HUES6 (cell line): ENCODE measurements around the gene AUP1.
"Not testable (repeated sequence)": the region's sequence is repeated elsewhere in the genome, so short reads cannot be mapped to it uniquely, and the experiment has no call there.

Source experiments
- H3K27ac ChIP-seq: 2 replicates; pipeline ENCODE4 v1.7.0; 2013; ENCODE audit warnings: low read depth, mild to moderate bottlenecking, low read length, inconsistent platforms
- H3K27me3 ChIP-seq: 2 replicates; pipeline ENCODE4 v1.6.1; 2013; ENCODE audit warnings: low read length; ENCODE audit not compliant: control insufficient read depth, insufficient read depth
- H3K36me3 ChIP-seq: 2 replicates; pipeline ENCODE4 v1.6.1; 2013; ENCODE audit warnings: low read length; ENCODE audit not compliant: control insufficient read depth, insufficient read depth
- H3K4me1 ChIP-seq: 2 replicates; pipeline ENCODE4 v1.6.1; 2013; ENCODE audit warnings: low read length; ENCODE audit not compliant: control insufficient read depth, insufficient read depth
- H3K4me3 ChIP-seq: 2 replicates; pipeline ENCODE4 v1.5.1; 2013; ENCODE audit warnings: low read depth, low read length
- H3K9ac ChIP-seq: one replicate; pipeline ENCODE4 v1.6.1; 2013; ENCODE audit warnings: mild to moderate bottlenecking, low read length
- H3K9me3 ChIP-seq: 2 replicates; pipeline ENCODE4 v1.6.1; 2013; ENCODE audit warnings: low read depth, low read length; ENCODE audit not compliant: control insufficient read depth, insufficient read depth

Gene AUP1

GRCh38 chr2:74567881-74568280, 38.4 kb upstream of the AUP1 start:
- no peaks in the 10 kb centered on the region for H3K9me3 ChIP-seq
- H3K4me1 ChIP-seq: no peaks in the 10 kb centered on the region
- H3K36me3 ChIP-seq: no peaks in the 10 kb centered on the region
- H3K4me3 ChIP-seq: no peak overlapping the region
- H3K9ac ChIP-seq: no peak overlapping the region
- H3K27ac ChIP-seq: no peak overlapping the region
- peaks cover 12% of the 10 kb centered on the region; the same call in 1 of the 2 replicates for H3K27me3 ChIP-seq

GRCh38 chr2:74566754-74567085, 37.2 kb upstream of the AUP1 start:
- H3K9ac ChIP-seq: no peak overlapping the region
- H3K9me3 ChIP-seq: no peaks in the 10 kb centered on the region
- no peak overlapping the region for H3K4me3 ChIP-seq
- no peak overlapping the region for H3K27ac ChIP-seq
- no peaks in the 10 kb centered on the region for H3K36me3 ChIP-seq
- peaks cover 18% of the 10 kb centered on the region for H3K27me3 ChIP-seq
- no peaks in the 10 kb centered on the region for H3K4me1 ChIP-seq

- Histone ChIP-seq H3K27me3 (peaks cover 23% of the 10 kb centered on the region), H3K4me3 (no peak overlapping the region), H3K9ac (no peak overlapping the region), H3K9me3 (no peaks in the 10 kb centered on the region), H3K27ac (no peak overlapping the region), H3K4me1 (no peaks in the 10 kb centered on the region), H3K36me3 (no peaks in the 10 kb centered on the region)
Observed at GRCh38 chr2:74566076-74566753, 36.7 kb upstream of the AUP1 start.

- Histone ChIP-seq H3K36me3 (no peaks in the 10 kb centered on the region), H3K9me3 (no peaks in the 10 kb centered on the region), H3K9ac (no peak overlapping the region), H3K27ac (no peak overlapping the region), H3K4me1 (peaks cover 9% of the 10 kb centered on the region), H3K4me3 (no peak overlapping the region), H3K27me3 (peaks cover 41% of the 10 kb centered on the region)
Observed at GRCh38 chr2:74564222-74564621, 34.7 kb upstream of the AUP1 start.

GRCh38 chr2:74562126-74562775, 32.7 kb upstream of the AUP1 start:
- Histone ChIP-seq H3K9ac (no peak overlapping the region), H3K27ac (no peak overlapping the region), H3K9me3 (no peaks in the 10 kb centered on the region), H3K4me1 (peaks cover 9% of the 10 kb centered on the region), H3K36me3 (no peaks in the 10 kb centered on the region), H3K4me3 (no peak overlapping the region), H3K27me3 (peaks cover 42% of the 10 kb centered on the region)

DNA sequence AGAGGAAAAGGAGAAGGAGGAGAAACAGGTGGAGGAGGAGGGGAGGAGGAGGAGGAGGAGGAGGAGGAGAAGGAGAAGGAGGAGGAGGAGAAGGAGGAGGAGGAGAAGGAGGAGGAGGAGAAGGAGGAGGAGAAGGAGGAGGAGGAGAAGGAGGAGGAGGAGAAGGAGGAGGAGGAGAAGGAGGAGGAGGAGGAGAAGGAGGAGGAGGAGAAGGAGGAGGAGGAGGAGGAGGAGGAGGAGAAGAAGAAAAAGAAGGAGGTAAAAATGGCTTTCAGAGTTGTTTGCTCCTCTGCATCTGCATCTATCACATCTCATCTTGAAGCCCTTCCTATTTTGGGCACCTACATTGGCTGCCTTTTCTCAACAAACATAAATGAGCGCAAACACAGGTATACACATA, 31.5 kb upstream of the AUP1 start:
- not testable (repeated sequence) for H3K36me3 ChIP-seq, H3K9me3 ChIP-seq, H3K27ac ChIP-seq, H3K4me1 ChIP-seq, H3K4me3 ChIP-seq, H3K9ac ChIP-seq
- H3K27me3 ChIP-seq: peaks cover 50% of the 10 kb centered on the region

GRCh38 chr2:74560591-74560990, 31.1 kb upstream of the AUP1 start:
- Histone ChIP-seq H3K9ac (no peak overlapping the region), H3K27ac (no peak overlapping the region), H3K9me3 (no peaks in the 10 kb centered on the region), H3K36me3 (peaks cover 5% of the 10 kb centered on the region; the same call in 1 of the 2 replicates), H3K27me3 (peaks cover 52% of the 10 kb centered on the region), H3K4me1 (peaks cover 14% of the 10 kb centered on the region), H3K4me3 (no peak overlapping the region)

DNA sequence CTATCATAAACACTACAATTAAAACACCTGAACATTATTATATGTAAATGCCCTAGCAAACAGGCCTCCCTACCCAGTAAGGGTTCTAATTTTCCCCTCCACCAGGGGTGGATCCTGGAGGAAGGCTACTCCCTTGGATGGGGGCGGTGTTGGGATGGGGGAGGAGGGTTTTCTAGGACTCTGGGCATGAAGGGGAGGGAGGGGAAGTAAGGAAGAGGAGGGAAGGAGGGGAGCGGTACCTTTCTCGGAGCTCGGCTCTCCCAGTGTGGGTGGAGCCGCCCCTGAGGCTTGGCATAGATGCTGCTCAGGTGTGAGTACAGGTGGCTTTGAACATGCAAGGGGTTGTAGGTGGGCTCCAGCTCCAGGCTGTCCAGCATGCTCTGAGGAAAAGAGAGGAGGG, 30.4 kb upstream of the AUP1 start:
- peaks cover 14% of the 10 kb centered on the region for H3K4me1 ChIP-seq
- no peak overlapping the region for H3K9ac ChIP-seq
- no peaks in the 10 kb centered on the region for H3K9me3 ChIP-seq
- H3K4me3 ChIP-seq: no peak overlapping the region
- peaks cover 5% of the 10 kb centered on the region; the same call in 1 of the 2 replicates for H3K36me3 ChIP-seq
- peaks cover 59% of the 10 kb centered on the region for H3K27me3 ChIP-seq
- no peak overlapping the region for H3K27ac ChIP-seq

GRCh38 chr2:74558284-74559230, 29.1 kb upstream of the AUP1 start:
- peaks cover 59% of the 10 kb centered on the region for H3K27me3 ChIP-seq
- H3K36me3 ChIP-seq: peaks cover 5% of the 10 kb centered on the region; the same call in 1 of the 2 replicates
- no peak overlapping the region for H3K27ac ChIP-seq
- no peaks in the 10 kb centered on the region for H3K9me3 ChIP-seq
- no peak overlapping the region for H3K4me3 ChIP-seq
- peaks cover 16% of the 10 kb centered on the region for H3K4me1 ChIP-seq
- H3K9ac ChIP-seq: no peak overlapping the region

DNA sequence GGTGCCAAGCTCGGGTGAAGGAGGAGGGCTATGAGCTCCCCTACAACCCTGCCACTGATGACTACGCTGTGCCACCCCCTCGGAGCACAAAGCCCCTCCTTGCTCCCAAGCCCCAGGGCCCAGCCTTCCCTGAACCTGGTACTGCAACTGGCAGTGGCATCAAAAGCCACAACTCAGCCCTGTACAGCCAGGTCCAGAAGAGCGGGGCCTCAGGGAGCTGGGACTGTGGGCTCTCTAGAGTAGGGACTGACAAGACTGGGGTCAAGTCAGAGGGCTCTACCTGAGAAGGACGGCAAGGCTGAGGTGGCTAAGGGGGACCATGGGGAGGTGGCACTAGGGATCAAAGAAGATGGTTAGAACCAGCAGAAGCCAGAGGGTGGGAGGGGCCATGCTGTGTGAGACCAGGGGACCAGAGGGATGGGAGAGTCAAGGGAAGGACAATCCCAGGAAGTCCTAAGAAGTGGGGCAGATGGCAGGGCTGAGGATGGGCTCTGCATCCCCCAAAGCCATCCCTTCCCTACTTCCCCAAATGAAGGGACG, 27.4 kb upstream of the AUP1 start:
- no peaks in the 10 kb centered on the region for H3K9me3 ChIP-seq
- peaks cover 27% of the 10 kb centered on the region for H3K4me1 ChIP-seq
- H3K36me3 ChIP-seq: peaks cover 5% of the 10 kb centered on the region; the same call in 1 of the 2 replicates
- H3K27me3 ChIP-seq: peaks cover 65% of the 10 kb centered on the region
- no peak overlapping the region for H3K9ac ChIP-seq
- no peak overlapping the region for H3K4me3 ChIP-seq
- H3K27ac ChIP-seq: no peak overlapping the region
